CD4-positive, alpha-beta T cell treated with Interferon gamma for 1 hour (primary cell): ENCODE results near the gene TBL3.
"Not testable (repeated sequence)": the region's sequence is repeated elsewhere in the genome, so short reads cannot be mapped to it uniquely, and the experiment has no call there.

ENCODE experiments used
- DNase-seq: peaks from one replicate; pipeline ENCODE4 v3.0.0-alpha.2; 2020

The TBL3 gene

GRCh38 chr16:2002406-2003230 is 30.8 kb downstream of the TBL3 start:
- DNase-seq: no peak

DNA sequence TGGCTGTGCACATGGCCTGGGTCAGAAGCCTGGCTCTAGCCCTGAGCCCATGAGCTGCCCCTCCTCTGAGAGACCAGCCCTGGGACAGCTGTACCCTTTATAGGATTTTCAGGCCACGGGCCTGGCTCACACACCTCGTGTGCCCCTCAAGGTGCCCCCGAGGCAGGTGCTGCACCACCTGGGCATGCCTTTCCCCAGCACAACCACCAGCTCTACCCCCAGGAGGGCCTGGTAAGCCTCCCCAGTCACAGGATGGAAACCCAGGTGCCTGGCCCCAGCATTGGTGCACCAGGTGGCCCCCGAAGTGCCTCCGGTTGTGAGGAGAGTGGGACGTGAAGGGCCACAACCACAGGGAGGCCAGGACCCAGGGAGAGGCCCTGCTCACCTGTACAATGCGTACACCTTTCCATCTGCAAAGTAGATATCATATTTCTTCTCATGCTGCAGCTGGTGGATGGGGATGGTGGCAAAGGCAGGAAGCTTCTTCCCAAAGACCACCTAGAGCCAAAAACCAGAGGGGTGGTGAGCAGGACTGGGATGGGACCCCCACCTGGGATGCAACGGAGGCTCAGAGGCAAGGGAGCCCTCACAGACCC is 31.5 kb downstream of the TBL3 start:
- no peak for DNase-seq

GRCh38 chr16:2003827-2004641 is 32.2 kb downstream of the TBL3 start:
- peak; percentile 85 for DNase-seq

GRCh38 chr16:2004795-2005517 is 33.1 kb downstream of the TBL3 start:
- no peak for DNase-seq

GRCh38 chr16:2005646-2006045 is 33.8 kb downstream of the TBL3 start:
- peak; percentile 28 for DNase-seq

DNA sequence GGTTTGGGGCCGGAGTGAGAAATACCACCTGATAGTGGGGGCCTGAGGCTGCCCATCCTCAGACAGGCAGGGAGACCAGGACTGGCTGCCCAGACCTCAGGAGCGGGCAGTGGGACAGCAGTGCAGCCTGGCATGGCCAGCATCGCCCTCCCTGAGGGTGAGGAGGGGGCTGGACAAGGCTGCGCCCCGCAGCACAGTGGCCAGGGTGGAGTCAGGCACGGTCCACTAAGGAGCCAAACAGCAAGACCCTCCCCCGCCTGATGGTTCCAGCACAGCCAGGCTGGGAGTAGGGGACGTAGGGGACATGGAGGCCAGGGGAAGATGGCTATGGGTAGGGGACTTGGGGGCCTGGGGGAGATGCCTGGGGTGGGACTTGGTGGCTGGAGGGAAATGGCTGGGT is 34.5 kb downstream of the TBL3 start:
- DNase-seq: no peak

- DNase-seq: no peak
These were observed 35.4 kb downstream of the TBL3 start for GRCh38 chr16:2007081-2007836.

GRCh38 chr16:2008009-2008526 is 36.2 kb downstream of the TBL3 start:
- no peak for DNase-seq

DNA sequence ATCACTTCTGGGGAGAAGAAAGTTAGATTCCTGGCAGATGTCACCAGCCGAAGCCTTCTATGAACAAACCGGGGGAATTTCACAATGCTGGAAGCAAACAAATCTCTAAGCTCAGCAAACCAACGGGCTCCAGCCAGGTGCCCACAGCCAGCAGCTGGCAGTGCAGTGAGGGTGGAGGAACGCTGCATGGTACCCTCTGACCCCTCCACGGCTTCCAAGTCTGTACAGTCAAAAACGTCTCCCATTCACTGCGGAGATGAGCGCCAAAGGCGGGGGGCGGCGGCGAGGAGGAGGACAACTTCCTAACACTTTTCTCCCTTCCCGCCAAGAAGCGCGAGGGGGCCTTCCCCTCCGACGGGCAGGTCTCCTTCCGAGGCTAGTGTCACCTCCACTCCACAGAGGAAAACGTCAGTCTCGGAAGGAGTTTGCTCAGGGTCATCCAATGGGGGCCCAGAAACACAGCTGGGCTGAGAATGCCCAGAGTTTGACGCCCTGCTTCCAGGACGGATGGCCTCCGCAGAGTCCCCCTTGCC is 36.8 kb downstream of the TBL3 start:
- DNase-seq: no peak

GRCh38 chr16:2009164-2009711 is 37.4 kb downstream of the TBL3 start:
- no peak for DNase-seq

DNA sequence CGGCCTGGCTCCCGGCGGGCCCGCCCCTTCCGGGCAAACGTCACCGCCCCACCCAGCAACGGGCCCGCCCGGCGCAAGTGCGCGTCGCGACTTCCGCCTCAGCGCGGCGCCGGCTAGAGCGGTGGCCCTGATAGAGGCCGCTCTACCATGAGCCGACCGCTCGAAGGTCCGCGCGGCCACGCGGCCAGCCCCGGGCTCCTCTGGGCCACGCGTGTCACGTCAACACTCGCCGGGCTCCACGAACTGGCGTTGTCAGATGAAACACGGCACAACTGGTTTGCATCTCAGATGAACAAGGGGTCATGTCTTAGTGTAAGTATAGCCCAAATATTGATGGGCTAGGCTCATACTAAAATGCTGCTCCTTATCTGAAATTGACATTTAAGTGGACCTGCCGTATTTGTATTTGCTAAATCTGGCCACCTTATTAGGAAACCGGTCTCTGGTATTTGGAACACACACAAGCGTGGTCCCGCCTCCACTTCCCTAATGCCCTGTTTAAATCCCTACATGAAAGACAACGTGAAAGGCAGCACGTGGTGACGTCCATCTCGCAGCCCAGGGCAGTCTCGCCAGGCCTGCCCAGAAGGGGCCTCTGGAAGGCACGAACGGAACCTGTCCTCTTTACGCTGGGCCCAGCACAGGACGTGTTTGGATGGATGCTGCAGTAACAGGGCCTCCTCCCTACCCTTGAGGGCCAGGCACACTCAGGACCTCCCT is 38.1 kb downstream of the TBL3 start, which contains the start of gene ZNF598:
TSS of gene ZNF598 (minus strand) at position 31 of the 720 bp plus-strand sequence.
- DNase-seq: peak; percentile 81

GRCh38 chr16:2011726-2012125 is 39.9 kb downstream of the TBL3 start:
- DNase-seq: not testable (repeated sequence)

GRCh38 chr16:2013527-2013926 is 41.7 kb downstream of the TBL3 start:
- no peak for DNase-seq

- DNase-seq: peak; percentile 50
These were observed 43.5 kb downstream of the TBL3 start for GRCh38 chr16:2015117-2015946.

DNA sequence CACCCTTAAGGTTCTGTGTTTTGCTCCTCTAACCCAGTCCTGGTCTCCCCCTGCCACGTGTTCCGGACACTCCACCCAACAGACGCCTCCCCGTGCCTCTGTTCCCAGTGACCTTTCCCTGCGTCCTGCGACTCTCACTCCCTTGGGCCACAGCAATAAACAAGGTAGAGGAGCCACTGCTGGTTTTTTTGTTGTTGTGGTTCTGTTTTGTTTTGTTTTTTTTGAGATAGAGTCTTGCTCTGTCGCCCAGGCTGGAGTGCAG is 44.0 kb downstream of the TBL3 start:
- no peak for DNase-seq

DNA sequence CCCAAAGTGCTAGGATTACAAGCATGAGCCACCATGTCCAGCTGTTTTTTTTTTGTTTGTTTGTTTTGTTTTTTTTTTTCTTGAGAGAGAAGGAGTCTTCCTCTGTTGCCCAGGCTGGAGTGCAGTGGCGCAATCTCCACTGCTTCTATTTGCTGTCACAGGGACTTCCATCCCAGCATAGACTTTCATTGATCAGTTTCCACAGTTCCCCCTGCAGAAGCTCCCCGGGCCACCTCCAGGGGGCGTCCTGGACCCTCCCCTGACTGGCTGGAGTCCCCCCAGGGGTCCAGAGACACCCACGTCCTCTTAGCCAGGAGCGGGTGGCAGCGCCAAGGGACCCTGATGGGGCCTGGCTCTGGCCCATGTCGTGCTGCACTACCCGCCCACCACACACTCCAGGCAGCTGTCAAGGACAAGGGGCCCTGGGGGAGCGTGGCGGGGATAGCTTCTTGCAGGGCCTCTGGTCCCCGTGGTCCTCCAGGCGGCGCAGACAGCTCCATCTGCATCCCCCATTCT is 44.6 kb downstream of the TBL3 start:
- no peak for DNase-seq

GRCh38 chr16:2019518-2019920 is 47.7 kb downstream of the TBL3 start, which contains the start of gene NPW:
Gene NPW (plus strand): TSS chr16:2019785.
- no peak for DNase-seq

- no peak for DNase-seq
These were observed 48.3 kb downstream of the TBL3 start for GRCh38 chr16:2019921-2020831.

- DNase-seq: no peak
These were observed 50.9 kb downstream of the TBL3 start for GRCh38 chr16:2022723-2023091.
